GM21423 (cell line): ENCODE measurements around the gene SPAG7.
"Not testable (repeated sequence)": the region's sequence is repeated elsewhere in the genome, so short reads cannot be mapped to it uniquely, and the experiment has no call there.

Experiments
- ATAC-seq: cut with Tn5 transposase; IDR thresholded peaks from one replicate; pipeline ENCODE4 v1.9.1; 2021; ENCODE audit warnings: mild to moderate bottlenecking, moderate library complexity; ENCODE audit not compliant: unreplicated experiment

Gene SPAG7

DNA sequence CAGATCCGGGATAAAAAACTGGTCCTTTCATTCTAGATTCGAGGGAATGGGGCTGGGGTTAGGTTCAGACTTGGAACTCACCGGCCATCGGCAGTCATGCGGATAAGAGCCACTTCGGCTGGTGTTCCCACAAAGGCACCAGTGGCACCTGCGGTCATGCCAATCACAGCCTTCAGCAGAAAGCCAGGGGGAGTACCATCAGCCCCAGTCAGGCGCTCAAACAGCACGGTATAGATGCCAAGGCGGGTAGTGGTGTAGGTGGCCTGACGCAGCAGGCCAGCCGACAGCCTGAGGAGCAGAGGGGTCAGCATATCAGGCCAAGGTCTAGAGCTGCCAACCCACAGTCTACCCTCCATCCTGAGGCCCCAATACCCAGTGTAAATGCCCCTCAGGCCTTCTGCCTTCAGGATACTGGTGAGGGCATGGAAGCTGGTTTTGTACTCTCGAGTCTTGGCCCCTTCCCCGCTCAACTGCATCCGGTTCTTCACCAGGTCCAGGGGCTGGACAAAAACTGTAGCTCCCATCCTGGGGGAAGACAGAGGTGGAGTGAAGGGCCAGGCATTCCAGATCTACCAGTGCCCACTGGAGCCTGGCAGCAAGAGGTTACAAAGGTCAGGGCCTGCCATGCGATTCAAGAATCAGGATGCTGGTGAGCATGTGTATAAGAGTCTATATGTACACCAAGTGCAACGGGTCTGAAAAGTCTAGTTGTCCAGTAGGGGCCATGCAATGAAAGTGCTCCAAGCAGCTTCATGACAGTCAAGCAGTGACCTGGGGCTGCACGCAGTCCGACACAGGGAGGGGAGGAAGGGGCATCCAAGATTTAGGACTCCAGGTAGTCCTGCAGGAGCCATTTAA is 28.7 kb downstream of the SPAG7 start:
- ATAC-seq = no peak

GRCh38 chr17:4938069-4938491 is 29.5 kb downstream of the SPAG7 start:
- no peak for ATAC-seq

DNA sequence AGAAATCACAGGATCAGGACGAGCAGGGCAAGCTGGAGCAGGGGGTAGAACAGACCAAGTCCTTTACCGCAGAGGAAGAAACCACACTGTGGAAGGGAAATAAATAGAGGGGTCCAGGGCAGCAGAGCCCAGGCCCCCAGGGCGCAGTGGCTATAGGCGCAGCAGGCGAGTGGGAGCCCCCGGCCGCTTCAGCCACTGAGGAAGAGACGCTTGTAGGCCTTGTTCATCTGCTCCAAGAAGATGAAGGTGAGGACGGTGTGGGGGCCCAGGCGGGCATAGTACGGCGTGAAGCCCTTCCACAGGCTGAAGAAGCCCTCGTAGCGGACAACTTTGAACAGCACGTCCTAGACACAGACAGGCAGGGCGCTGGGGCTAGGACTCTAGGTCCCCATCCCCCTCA is 30.1 kb downstream of the SPAG7 start:
- ATAC-seq = no peak

GRCh38 chr17:4936436-4936835 is 31.2 kb downstream of the SPAG7 start:
- no peak for ATAC-seq

DNA sequence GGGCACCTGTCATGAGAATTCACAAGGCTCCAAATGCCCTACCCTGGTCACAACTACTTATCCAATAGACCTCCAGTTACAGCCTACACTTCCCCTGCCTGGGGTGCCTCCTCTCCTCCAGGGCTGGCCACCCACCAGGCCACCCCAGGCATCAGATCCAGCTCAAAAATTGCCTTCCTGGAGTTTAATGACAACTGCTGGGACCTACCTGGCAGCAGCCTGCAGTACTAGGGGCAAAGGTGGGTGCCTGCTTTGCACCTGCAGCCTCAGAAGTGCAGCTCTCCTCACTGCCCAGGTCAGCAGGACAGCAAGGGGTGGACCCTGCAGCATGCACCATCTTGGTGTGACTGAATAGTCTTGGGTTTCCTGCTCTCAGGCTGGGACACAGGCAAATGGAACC is 32.0 kb downstream of the SPAG7 start:
- ATAC-seq = no peak

- ATAC-seq = no peak
Measured at GRCh38 chr17:4934173-4934979, 33.2 kb downstream of the SPAG7 start.

DNA sequence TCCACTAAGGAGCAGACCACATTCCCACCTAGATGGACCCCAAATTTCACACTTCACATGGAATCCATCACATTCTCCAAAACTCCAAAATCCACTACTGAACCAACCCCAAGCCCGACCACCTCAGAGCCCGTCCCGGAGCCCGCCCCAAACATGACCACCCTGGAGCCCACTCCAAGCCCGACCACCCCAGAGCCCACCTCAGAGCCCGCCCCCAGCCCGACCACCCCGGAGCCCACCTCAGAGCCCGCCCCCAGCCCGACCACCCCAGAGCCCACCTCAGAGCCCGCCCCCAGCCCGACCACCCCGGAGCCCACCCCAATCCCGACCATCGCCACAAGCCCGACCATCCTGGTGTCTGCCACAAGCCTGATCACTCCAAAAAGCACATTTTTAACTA is 34.0 kb downstream of the SPAG7 start:
- ATAC-seq = no peak

DNA sequence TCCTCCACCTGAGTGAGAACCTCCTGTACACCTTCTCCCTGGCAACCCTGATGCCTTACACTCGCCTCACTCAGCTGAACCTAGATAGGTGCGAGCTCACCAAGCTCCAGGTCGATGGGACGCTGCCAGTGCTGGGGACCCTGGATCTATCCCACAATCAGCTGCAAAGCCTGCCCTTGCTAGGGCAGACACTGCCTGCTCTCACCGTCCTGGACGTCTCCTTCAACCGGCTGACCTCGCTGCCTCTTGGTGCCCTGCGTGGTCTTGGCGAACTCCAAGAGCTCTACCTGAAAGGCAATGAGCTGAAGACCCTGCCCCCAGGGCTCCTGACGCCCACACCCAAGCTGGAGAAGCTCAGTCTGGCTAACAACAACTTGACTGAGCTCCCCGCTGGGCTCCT is 34.9 kb downstream of the SPAG7 start:
- ATAC-seq = no peak

GRCh38 chr17:4931963-4932362 is 35.7 kb downstream of the SPAG7 start, which contains the start of gene GP1BA:
Gene GP1BA, plus strand, starts transcription at chr17:4932277. Its CDS starts 328 bp downstream, at chr17:4932605.
- ATAC-seq = no peak

GRCh38 chr17:4928881-4929280 is 38.7 kb downstream of the SPAG7 start:
- no peak for ATAC-seq

- not testable (repeated sequence) for ATAC-seq
Measured at GRCh38 chr17:4926577-4927335, 40.9 kb downstream of the SPAG7 start.

GRCh38 chr17:4921320-4921719 is 46.3 kb downstream of the SPAG7 start:
- ATAC-seq = no peak

DNA sequence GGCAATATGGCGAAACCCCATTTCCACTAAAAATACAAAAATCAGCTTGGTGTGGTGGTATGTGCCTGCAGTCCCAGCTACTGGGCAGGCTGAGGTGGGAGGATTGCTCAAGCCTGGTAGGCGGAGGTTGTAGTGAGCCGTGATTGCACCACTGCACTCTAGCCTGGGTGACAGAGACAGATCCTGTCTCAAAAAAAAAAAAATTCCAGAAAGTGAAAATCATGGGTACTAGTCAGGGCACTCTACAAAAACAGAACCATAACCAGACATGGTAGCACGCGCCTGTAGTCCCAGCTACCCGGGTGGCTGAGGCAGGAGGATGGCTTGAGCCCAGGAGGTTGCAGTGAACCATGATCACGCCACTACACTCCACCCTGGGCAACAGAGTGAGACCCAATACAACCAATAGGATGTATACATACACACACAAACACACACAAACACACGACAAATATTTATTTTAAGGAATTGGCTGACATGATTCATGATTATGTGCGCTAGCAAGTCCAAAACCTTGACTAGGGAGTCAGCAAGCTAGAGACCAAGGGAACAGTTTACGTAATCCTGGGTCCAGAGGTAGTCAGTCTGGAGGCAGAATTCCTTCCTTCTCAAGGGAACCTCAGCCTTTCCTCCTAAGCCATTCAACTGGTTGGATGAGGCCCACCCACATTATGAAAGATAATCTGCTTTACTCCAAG is 47.1 kb downstream of the SPAG7 start:
- ATAC-seq = no peak

- no peak for ATAC-seq
Measured at GRCh38 chr17:4919511-4920047, 48.0 kb downstream of the SPAG7 start.

- ATAC-seq = not testable (repeated sequence)
Measured at GRCh38 chr17:4914551-4914950, 53.1 kb downstream of the SPAG7 start.

DNA sequence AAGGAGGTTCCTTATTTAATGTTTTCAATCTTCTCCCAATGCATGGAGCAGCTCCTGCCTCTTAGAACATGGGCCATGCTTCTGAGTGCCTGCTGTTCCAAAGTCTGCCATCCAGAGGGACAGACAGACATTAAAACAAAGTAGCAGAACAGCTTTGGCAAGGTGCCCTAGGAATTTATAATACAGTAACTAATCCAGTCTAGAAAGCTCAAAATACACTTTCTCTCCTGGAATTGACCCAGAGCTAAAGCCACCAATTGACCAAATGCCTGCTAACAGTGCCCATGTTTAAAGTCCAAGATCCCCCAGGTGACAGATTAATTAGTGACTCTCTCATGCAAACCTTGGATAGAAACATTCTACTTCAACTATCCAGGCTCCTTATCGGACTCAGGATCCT is 53.6 kb downstream of the SPAG7 start:
- ATAC-seq = no peak
